BLaER1 (cell line): ENCODE data around the gene KLHDC4.
A peak's percentile ranks its signal among the peaks of the same experiment; 100 is the strongest.

Experiments used
- H3K27ac ChIP-seq: shearing (Covaris generic); formaldehyde crosslinking; 2 replicates; pipeline ENCODE4 v1.8.1; 2022
- H3K27me3 ChIP-seq: shearing (Covaris generic); formaldehyde crosslinking; 2 replicates; pipeline ENCODE4 v1.8.1; 2022
- H3K36me3 ChIP-seq: shearing (Covaris generic); formaldehyde crosslinking; 2 replicates; pipeline ENCODE4 v1.8.1; 2022
- H3K4me1 ChIP-seq: shearing (Covaris generic); formaldehyde crosslinking; 2 replicates; pipeline ENCODE4 v1.8.1; 2022
- H3K4me2 ChIP-seq: shearing (Covaris generic); formaldehyde crosslinking; 2 replicates; pipeline ENCODE4 v1.8.1; 2022
- H3K4me3 ChIP-seq: shearing (Covaris generic); formaldehyde crosslinking; 2 replicates; pipeline ENCODE4 v1.8.1; 2022
- H3K9ac ChIP-seq: shearing (Covaris generic); formaldehyde crosslinking; 2 replicates; pipeline ENCODE4 v1.8.1; 2022
- H3K9me3 ChIP-seq: shearing (Covaris generic); formaldehyde crosslinking; 2 replicates; pipeline ENCODE4 v1.8.1; 2022
- H4K20me1 ChIP-seq: shearing (Covaris generic); formaldehyde crosslinking; 2 replicates; pipeline ENCODE4 v1.8.1; 2022
- Cebpa-rat ChIP-seq: shearing (Covaris generic); IDR thresholded peaks from 2 replicates; pipeline ENCODE4 v1.8.1; 2022

Gene KLHDC4

GRCh38 chr16:87766485-87766797, 655 bp upstream of the KLHDC4 start:
- Histone ChIP-seq H3K27ac (peak overlapping the region; percentile 95), H3K9me3 (no peaks in the 10 kb centered on the region), H3K27me3 (no peaks in the 10 kb centered on the region), H3K4me2 (peak overlapping the region; percentile 100), H3K9ac (peak overlapping the region; percentile 92), H4K20me1 (peaks cover 40% of the 10 kb centered on the region), H3K36me3 (peaks cover 30% of the 10 kb centered on the region), H3K4me3 (peak overlapping the region; percentile 87), H3K4me1 (peaks cover 60% of the 10 kb centered on the region)
- no peak for TF ChIP-seq Cebpa-rat

DNA sequence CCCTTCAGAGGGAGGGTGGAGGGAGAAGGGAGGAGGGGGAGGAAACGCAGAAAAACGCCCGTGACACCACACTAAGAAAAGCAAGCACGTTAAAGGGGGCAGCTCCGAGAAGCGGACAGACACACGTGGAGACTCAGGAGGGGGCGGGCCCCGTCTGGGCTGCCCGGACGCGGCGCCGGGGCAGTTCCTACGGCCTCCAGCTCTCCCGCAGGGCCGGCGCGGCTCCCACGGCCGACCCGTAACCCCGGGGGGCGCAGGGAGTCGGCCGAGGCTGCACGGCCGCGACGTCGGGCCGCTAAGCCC, 362 bp downstream of the KLHDC4 start:
- Histone ChIP-seq H3K4me3 (peak overlapping the region; percentile 87), H3K27ac (peak overlapping the region; percentile 95), H3K4me1 (peaks cover 50% of the 10 kb centered on the region), H3K9me3 (no peaks in the 10 kb centered on the region), H3K36me3 (peaks cover 40% of the 10 kb centered on the region), H3K27me3 (no peaks in the 10 kb centered on the region), H3K9ac (peak overlapping the region; percentile 92), H3K4me2 (peak overlapping the region; percentile 100), H4K20me1 (peaks cover 49% of the 10 kb centered on the region)
- no peak for TF ChIP-seq Cebpa-rat

GRCh38 chr16:87764600-87765472, 950 bp downstream of the KLHDC4 start:
- peaks cover 46% of the 10 kb centered on the region for H3K36me3 ChIP-seq
- no peak for TF ChIP-seq Cebpa-rat
- H3K4me1 ChIP-seq, result peaks cover 44% of the 10 kb centered on the region
- peak overlapping the region; percentile 92 for H3K9ac ChIP-seq
- peak overlapping the region; percentile 87 for H3K4me3 ChIP-seq
- H3K27ac ChIP-seq, result peak overlapping the region; percentile 95
- peaks cover 55% of the 10 kb centered on the region for H4K20me1 ChIP-seq
- H3K9me3 ChIP-seq, result no peaks in the 10 kb centered on the region
- no peaks in the 10 kb centered on the region for H3K27me3 ChIP-seq
- peak overlapping the region; percentile 100 for H3K4me2 ChIP-seq

GRCh38 chr16:87762620-87763019, 3.2 kb downstream of the KLHDC4 start:
- peaks cover 68% of the 10 kb centered on the region for H3K36me3 ChIP-seq
- H3K9me3 ChIP-seq, result no peaks in the 10 kb centered on the region
- no peak overlapping the region for H3K4me2 ChIP-seq
- H3K27ac ChIP-seq, result no peak overlapping the region
- peaks cover 38% of the 10 kb centered on the region for H3K4me1 ChIP-seq
- H3K27me3 ChIP-seq, result no peaks in the 10 kb centered on the region
- H3K4me3 ChIP-seq, result no peak overlapping the region
- peaks cover 77% of the 10 kb centered on the region for H4K20me1 ChIP-seq
- no peak overlapping the region; the same call in 1 of the 2 replicates for H3K9ac ChIP-seq
- TF ChIP-seq Cebpa-rat, result no peak

DNA sequence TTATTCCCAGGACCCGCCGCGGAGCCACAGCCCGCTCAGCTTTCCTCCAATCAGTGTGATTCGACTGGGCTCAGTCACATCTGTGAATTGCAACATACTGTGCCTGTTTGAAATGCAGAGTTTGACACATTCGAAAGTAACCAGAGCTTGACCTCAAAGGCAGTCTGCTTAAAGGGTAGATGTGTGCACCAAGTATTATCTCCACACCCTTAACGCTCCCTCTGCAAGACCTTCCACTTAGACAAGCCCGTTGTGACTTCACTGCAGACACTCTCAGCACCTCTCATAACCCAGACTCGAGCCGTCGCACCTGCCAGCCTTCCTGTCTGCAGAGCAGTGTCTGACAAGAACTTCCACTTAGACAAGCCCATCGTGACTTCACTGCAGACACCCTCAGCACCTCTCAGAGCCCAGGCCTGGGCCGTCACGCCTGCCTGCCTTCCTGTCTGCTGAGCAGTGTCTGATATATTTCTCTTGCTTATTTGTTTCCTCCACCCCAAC, 3.7 kb downstream of the KLHDC4 start:
- no peaks in the 10 kb centered on the region for H3K27me3 ChIP-seq
- no peaks in the 10 kb centered on the region for H3K9me3 ChIP-seq
- H3K4me3 ChIP-seq, result no peak overlapping the region
- H3K36me3 ChIP-seq, result peaks cover 73% of the 10 kb centered on the region
- no peak for TF ChIP-seq Cebpa-rat
- H3K4me2 ChIP-seq, result no peak overlapping the region
- H3K4me1 ChIP-seq, result peaks cover 38% of the 10 kb centered on the region
- H3K9ac ChIP-seq, result no peak overlapping the region; the same call in 1 of the 2 replicates
- H4K20me1 ChIP-seq, result peaks cover 79% of the 10 kb centered on the region
- no peak overlapping the region for H3K27ac ChIP-seq

GRCh38 chr16:87761060-87761459, 4.7 kb downstream of the KLHDC4 start:
- Histone ChIP-seq H3K27ac (no peak overlapping the region), H3K9me3 (no peaks in the 10 kb centered on the region)
- no peak for TF ChIP-seq Cebpa-rat

DNA sequence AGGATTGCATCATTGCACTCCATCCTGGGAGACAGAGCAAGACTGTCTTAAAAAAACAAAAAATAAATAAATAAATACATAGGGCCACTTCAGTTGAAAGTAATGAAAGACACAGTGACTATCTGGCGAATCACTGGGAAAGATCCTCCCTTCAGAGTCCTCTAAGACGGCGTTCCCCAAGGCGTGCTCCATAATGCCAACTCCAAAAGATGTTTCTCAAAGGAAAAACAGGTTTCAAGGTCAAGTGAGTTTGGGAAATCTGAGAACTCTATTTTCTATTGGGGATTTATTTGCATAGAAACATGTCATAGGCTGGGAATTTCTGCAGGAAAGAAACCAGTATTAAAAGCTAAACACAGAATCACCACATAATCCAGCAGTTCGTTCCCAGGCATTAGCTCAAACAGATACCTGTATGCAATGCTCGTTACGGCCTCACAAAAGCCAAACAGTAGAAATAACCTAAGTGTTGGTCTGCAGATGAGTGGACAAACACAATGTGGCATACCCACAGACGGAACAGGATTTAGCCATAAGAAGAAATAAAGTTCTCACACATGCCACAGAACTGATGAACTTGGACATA, 7.9 kb downstream of the KLHDC4 start:
- no peak overlapping the region for H3K4me3 ChIP-seq
- H3K4me1 ChIP-seq, result peaks cover 10% of the 10 kb centered on the region
- H3K4me2 ChIP-seq, result no peak overlapping the region
- H3K9me3 ChIP-seq, result no peaks in the 10 kb centered on the region
- H3K9ac ChIP-seq, result no peak overlapping the region
- no peak for TF ChIP-seq Cebpa-rat
- peaks cover 87% of the 10 kb centered on the region for H4K20me1 ChIP-seq
- H3K27me3 ChIP-seq, result no peaks in the 10 kb centered on the region
- peaks cover 100% of the 10 kb centered on the region for H3K36me3 ChIP-seq
- no peak overlapping the region for H3K27ac ChIP-seq

More at GRCh38 chr16:87761060-87761459, 4.7 kb downstream of the KLHDC4 start:
- Histone ChIP-seq H3K36me3 (peaks cover 84% of the 10 kb centered on the region), H3K4me3 (no peak overlapping the region), H3K9ac (no peak overlapping the region), H4K20me1 (peaks cover 80% of the 10 kb centered on the region), H3K4me2 (no peak overlapping the region), H3K4me1 (peaks cover 31% of the 10 kb centered on the region), H3K27me3 (no peaks in the 10 kb centered on the region)

DNA sequence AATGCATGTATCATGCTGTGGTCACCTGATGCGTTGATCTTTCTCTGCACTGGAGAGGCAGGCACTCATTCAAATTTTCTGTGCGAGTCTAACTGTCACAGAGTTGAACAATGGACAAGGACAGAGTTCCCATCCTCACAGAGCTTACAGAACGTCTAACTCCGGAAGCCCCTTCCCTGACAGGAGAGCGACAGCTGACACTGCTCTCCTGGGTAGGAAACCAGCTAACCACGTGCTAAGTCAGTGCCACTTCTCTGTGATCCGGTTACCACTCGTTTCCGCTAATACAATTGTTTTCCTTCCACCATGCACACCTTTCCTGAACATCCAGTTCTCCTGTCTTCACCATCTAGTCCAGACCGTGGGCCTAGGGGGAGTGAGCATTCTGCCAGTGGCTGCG, 11.3 kb downstream of the KLHDC4 start:
- no peak overlapping the region for H3K27ac ChIP-seq
- no peaks in the 10 kb centered on the region for H3K27me3 ChIP-seq
- peaks cover 100% of the 10 kb centered on the region for H3K36me3 ChIP-seq
- no peaks in the 10 kb centered on the region for H3K9me3 ChIP-seq
- peaks cover 10% of the 10 kb centered on the region for H3K4me1 ChIP-seq
- no peak overlapping the region for H3K4me2 ChIP-seq
- no peak for TF ChIP-seq Cebpa-rat
- no peak overlapping the region for H3K4me3 ChIP-seq
- peaks cover 87% of the 10 kb centered on the region for H4K20me1 ChIP-seq
- no peak overlapping the region for H3K9ac ChIP-seq

- Histone ChIP-seq H3K27ac (no peak overlapping the region), H3K4me3 (no peak overlapping the region), H3K27me3 (no peaks in the 10 kb centered on the region), H3K9me3 (no peaks in the 10 kb centered on the region), H3K36me3 (peaks cover 100% of the 10 kb centered on the region), H3K4me2 (no peak overlapping the region), H4K20me1 (peaks cover 92% of the 10 kb centered on the region), H3K4me1 (peaks cover 10% of the 10 kb centered on the region), H3K9ac (no peak overlapping the region)
- no peak for TF ChIP-seq Cebpa-rat
Observed at GRCh38 chr16:87747626-87748414, 18.0 kb downstream of the KLHDC4 start.
